ENCODE data around the gene CPZ.

Gene CPZ

DNA sequence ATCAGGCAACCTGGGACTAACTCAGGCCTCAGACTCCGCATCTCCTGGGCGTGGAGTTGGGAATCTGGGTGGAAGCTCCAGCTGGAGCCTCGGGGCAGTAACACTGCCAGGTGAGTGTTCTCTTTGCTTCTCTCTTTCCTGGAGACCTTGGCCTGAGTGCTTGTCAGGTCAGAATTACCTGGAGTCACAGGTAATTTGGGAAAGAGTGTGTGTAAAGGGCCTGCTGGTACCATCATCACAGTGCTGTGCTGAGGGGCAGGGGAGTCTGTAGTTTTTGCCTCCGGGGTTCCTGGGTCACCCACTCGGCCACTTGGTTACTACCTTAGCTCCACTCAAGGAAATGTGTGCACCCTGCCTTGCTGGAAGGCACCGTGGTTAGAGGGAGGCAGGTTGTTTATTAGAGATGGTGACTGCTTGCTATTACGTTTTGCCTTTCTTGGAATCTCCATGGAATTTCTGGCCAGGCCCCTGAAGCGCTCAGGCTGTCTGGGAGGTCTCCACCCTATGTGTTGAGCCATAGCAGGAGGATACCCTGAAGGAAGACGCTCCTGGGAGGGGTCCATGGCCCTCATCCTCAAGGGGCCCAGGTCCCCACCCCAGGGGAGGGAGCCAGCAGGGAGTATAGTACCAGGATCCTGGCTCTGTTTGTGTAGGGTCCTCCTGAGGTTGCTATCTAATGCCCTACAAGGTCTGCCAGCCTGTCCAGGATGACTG is 9.5 kb upstream of the CPZ start:
- H3K9me3 ChIP-seq (ENCODE audit: control insufficient read depth in 1 of 2, low read length in 2 of 2), result no peaks in the 10 kb centered on the region
- no peaks in the 10 kb centered on the region for H3K36me3 ChIP-seq (ENCODE audit: control insufficient read depth in 1 of 2, insufficient read depth in 2 of 2, low read length in 2 of 2)
- peaks cover 7% of the 10 kb centered on the region for H3K27me3 ChIP-seq (ENCODE audit: low read depth, low read length)
- H3K27ac ChIP-seq (ENCODE audit: low read length), result no peak overlapping the region
- no peak overlapping the region for H3K4me3 ChIP-seq (ENCODE audit: low read depth in 1 of 2, low read length in 2 of 2)
- H3K4me1 ChIP-seq (ENCODE audit: control insufficient read depth in 1 of 2, insufficient read depth in 2 of 2, low read length in 2 of 2), result no peaks in the 10 kb centered on the region

DNA sequence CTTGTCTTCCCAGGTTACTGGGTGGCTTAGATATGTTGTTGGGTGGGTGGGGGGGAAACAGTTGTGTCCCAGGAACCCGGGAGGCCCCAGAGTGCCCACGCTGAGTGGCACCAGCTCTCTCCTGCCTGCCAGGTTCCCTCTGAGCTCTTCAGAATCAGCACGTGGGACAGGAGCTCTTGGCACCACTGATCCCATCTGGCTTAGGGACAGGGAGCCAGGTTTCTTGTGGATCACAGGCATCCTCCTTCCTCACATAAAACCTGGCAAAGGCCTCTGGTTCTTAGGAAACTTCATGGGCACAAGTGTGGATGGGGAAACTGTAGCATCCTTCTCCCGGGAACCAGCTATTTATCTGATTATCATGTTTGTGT is 8.9 kb upstream of the CPZ start:
- no peaks in the 10 kb centered on the region for H3K9me3 ChIP-seq (ENCODE audit: control insufficient read depth in 1 of 2, low read length in 2 of 2)
- H3K4me3 ChIP-seq (ENCODE audit: low read depth in 1 of 2, low read length in 2 of 2), result no peak overlapping the region
- peaks cover 7% of the 10 kb centered on the region for H3K27me3 ChIP-seq (ENCODE audit: low read depth, low read length)

GRCh38 chr4:8585186-8585585 is 7.4 kb upstream of the CPZ start:
- H3K4me3 ChIP-seq (ENCODE audit: low read depth in 1 of 2, low read length in 2 of 2), result no peak overlapping the region
- no peaks in the 10 kb centered on the region for H3K4me1 ChIP-seq (ENCODE audit: control insufficient read depth in 1 of 2, insufficient read depth in 2 of 2, low read length in 2 of 2)
- H3K27me3 ChIP-seq (ENCODE audit: low read depth, low read length), result peaks cover 7% of the 10 kb centered on the region
- no peaks in the 10 kb centered on the region for H3K36me3 ChIP-seq (ENCODE audit: control insufficient read depth in 1 of 2, insufficient read depth in 2 of 2, low read length in 2 of 2)
- no peak overlapping the region for H3K27ac ChIP-seq (ENCODE audit: low read length)
- H3K9me3 ChIP-seq (ENCODE audit: control insufficient read depth in 1 of 2, low read length in 2 of 2), result no peaks in the 10 kb centered on the region

More for the DNA sequence above, 8.9 kb upstream of the CPZ start:
- H3K27ac ChIP-seq (ENCODE audit: low read length), result no peak overlapping the region
- H3K4me1 ChIP-seq (ENCODE audit: control insufficient read depth in 1 of 2, insufficient read depth in 2 of 2, low read length in 2 of 2), result no peaks in the 10 kb centered on the region
- H3K36me3 ChIP-seq (ENCODE audit: control insufficient read depth in 1 of 2, insufficient read depth in 2 of 2, low read length in 2 of 2), result no peaks in the 10 kb centered on the region

DNA sequence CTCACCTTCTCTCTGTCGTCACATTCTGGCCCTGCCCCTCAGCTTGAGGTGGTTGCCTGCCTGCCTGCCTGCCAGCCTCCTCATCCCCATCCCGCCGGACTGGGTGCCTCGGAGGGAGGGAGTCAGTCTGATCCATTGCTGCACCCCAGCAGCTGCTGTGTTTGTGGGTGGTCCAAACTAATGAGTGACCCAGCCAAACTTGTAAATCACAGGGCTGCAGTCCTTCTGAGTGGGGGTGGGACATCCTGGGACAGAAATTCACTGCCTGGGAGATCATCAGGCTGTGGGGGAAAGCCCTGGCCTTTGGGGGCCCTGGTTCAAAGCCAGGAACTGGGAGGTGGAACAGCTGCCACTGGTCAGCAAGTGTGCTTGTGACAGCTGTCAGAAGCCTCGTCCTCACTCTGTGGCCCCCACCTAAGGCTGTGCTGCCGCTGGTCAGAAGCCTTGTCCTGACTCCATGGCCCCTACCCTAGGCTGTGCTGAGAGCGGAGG is 6.8 kb upstream of the CPZ start:
- Histone ChIP-seq H3K4me1 (ENCODE audit: control insufficient read depth in 1 of 2, insufficient read depth in 2 of 2, low read length in 2 of 2) (no peaks in the 10 kb centered on the region), H3K9me3 (ENCODE audit: control insufficient read depth in 1 of 2, low read length in 2 of 2) (no peaks in the 10 kb centered on the region), H3K36me3 (ENCODE audit: control insufficient read depth in 1 of 2, insufficient read depth in 2 of 2, low read length in 2 of 2) (no peaks in the 10 kb centered on the region), H3K27ac (ENCODE audit: low read length) (no peak overlapping the region), H3K4me3 (ENCODE audit: low read depth in 1 of 2, low read length in 2 of 2) (no peak overlapping the region), H3K27me3 (ENCODE audit: low read depth, low read length) (peaks cover 7% of the 10 kb centered on the region)

DNA sequence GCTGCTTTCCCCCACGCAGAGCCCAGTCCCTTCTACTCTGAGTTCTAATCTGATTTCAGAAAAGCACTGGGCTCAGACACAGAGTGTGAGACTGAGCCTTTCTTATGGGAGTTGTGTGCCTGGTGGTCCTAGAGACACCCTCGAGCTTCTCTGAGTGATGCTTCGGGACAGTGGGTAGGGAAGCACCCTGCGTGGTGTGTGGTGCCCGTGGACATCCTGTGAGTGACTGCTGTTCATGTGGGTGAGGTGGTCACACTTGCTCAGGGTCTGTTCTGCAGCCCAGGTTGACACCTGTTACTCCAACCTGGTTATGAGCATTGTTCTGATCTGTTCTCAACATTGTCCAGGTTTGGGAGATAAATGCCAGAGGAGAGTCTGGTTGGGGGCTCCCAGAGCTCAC is 6.3 kb upstream of the CPZ start:
- no peak overlapping the region for H3K27ac ChIP-seq (ENCODE audit: low read length)
- H3K36me3 ChIP-seq (ENCODE audit: control insufficient read depth in 1 of 2, insufficient read depth in 2 of 2, low read length in 2 of 2), result no peaks in the 10 kb centered on the region
- H3K9me3 ChIP-seq (ENCODE audit: control insufficient read depth in 1 of 2, low read length in 2 of 2), result no peaks in the 10 kb centered on the region
- H3K4me1 ChIP-seq (ENCODE audit: control insufficient read depth in 1 of 2, insufficient read depth in 2 of 2, low read length in 2 of 2), result no peaks in the 10 kb centered on the region
- H3K27me3 ChIP-seq (ENCODE audit: low read depth, low read length), result peaks cover 7% of the 10 kb centered on the region
- no peak overlapping the region for H3K4me3 ChIP-seq (ENCODE audit: low read depth in 1 of 2, low read length in 2 of 2)

- Histone ChIP-seq H3K4me1 (ENCODE audit: control insufficient read depth in 1 of 2, insufficient read depth in 2 of 2, low read length in 2 of 2) (no peaks in the 10 kb centered on the region), H3K9me3 (ENCODE audit: control insufficient read depth in 1 of 2, low read length in 2 of 2) (no peaks in the 10 kb centered on the region), H3K27ac (ENCODE audit: low read length) (no peak overlapping the region), H3K4me3 (ENCODE audit: low read depth in 1 of 2, low read length in 2 of 2) (no peak overlapping the region), H3K36me3 (ENCODE audit: control insufficient read depth in 1 of 2, insufficient read depth in 2 of 2, low read length in 2 of 2) (no peaks in the 10 kb centered on the region), H3K27me3 (ENCODE audit: low read depth, low read length) (peaks cover 7% of the 10 kb centered on the region)
Measured at GRCh38 chr4:8586671-8587468, 5.7 kb upstream of the CPZ start.

DNA sequence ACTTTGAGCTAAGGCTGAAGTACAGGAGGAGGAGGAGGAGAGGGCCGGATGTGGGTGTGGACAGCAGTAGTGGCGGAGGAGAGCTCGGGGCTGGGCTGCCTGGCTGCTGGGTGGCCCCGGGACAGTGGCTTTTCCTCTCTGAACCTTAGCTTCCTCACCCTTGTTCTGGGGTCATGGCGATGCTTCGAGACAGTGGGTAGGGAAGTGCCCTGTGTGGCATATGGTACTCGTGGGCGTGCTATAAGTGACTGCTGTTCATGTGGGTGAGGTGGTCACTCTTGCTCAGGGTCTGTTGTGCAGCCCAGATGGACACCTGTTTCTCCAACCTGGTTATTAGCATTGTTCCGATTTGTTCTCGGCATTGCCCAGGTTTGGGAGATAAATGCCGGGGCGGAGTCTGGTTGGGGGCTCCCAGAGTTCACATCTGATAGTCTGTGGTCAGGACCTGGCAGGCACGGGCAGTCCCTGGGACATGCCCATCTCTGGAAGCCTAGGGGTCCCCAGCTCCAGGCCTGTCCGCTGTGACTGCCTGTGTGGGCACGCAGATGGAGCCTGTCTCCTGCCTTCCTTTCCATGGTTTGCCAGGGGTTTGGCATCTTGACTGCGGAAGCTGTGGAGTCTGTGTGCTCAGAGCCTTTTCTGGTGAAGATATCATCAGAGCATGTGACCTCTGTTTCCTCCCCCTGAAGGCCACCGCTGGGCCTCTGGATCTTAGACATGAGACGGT is 4.9 kb upstream of the CPZ start:
- Histone ChIP-seq H3K27ac (ENCODE audit: low read length) (no peak overlapping the region), H3K27me3 (ENCODE audit: low read depth, low read length) (peaks cover 7% of the 10 kb centered on the region), H3K36me3 (ENCODE audit: control insufficient read depth in 1 of 2, insufficient read depth in 2 of 2, low read length in 2 of 2) (no peaks in the 10 kb centered on the region), H3K4me1 (ENCODE audit: control insufficient read depth in 1 of 2, insufficient read depth in 2 of 2, low read length in 2 of 2) (peaks cover 0 to 4% of the 10 kb centered on the region in 2 donors), H3K9me3 (ENCODE audit: control insufficient read depth in 1 of 2, low read length in 2 of 2) (no peaks in the 10 kb centered on the region), H3K4me3 (ENCODE audit: low read depth in 1 of 2, low read length in 2 of 2) (no peak overlapping the region)

DNA sequence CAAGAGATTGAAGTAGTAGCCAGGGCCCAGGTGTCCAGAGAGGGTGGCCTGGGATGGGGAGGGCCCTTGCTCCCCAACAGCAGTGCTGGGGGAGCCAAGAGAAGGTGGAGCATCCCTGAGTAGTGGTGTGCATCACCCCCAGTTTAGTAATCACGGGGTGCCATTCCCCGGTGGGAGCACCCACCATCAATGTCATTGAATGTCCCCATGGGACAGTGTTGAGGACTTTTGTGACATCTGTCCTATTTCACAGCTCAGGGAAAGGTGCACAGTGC is 4.4 kb upstream of the CPZ start:
- no peaks in the 10 kb centered on the region for H3K9me3 ChIP-seq (ENCODE audit: control insufficient read depth in 1 of 2, low read length in 2 of 2)
- H3K27ac ChIP-seq (ENCODE audit: low read length), result no peak overlapping the region
- peaks cover 0 to 9% of the 10 kb centered on the region in 2 donors for H3K4me1 ChIP-seq (ENCODE audit: control insufficient read depth in 1 of 2, insufficient read depth in 2 of 2, low read length in 2 of 2)
- peaks cover 10% of the 10 kb centered on the region for H3K27me3 ChIP-seq (ENCODE audit: low read depth, low read length)
- no peak overlapping the region for H3K4me3 ChIP-seq (ENCODE audit: low read depth in 1 of 2, low read length in 2 of 2)
- no peaks in the 10 kb centered on the region for H3K36me3 ChIP-seq (ENCODE audit: control insufficient read depth in 1 of 2, insufficient read depth in 2 of 2, low read length in 2 of 2)

DNA sequence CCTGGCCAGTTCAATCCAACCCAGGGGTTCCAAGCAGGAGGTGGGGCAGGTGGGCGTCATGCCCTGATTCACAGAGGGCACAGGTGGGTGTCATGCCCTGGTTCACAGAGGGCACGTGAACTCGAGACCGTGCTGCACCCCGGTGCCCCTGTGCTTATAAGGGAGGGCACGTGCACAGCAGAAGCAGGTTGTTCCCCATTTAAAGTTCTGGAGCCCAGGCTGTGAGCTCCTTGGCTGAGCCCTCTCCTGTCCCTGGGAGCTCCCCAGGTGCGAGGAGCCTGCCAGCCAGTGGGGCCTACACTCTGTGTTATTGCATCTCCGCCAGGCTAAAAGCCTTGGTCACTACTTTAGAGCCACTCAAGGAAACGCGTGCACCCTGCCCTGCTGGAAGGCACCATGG is 3.2 kb upstream of the CPZ start:
- Histone ChIP-seq H3K27me3 (ENCODE audit: low read depth, low read length) (peaks cover 22% of the 10 kb centered on the region), H3K9me3 (ENCODE audit: control insufficient read depth in 1 of 2, low read length in 2 of 2) (no peaks in the 10 kb centered on the region), H3K4me1 (ENCODE audit: control insufficient read depth in 1 of 2, insufficient read depth in 2 of 2, low read length in 2 of 2) (peaks cover 0 to 12% of the 10 kb centered on the region in 2 donors), H3K27ac (ENCODE audit: low read length) (no peak overlapping the region), H3K36me3 (ENCODE audit: control insufficient read depth in 1 of 2, insufficient read depth in 2 of 2, low read length in 2 of 2) (no peaks in the 10 kb centered on the region), H3K4me3 (ENCODE audit: low read depth in 1 of 2, low read length in 2 of 2) (no peak overlapping the region)

- no peaks in the 10 kb centered on the region for H3K9me3 ChIP-seq (ENCODE audit: control insufficient read depth in 1 of 2, low read length in 2 of 2)
- no peaks in the 10 kb centered on the region for H3K36me3 ChIP-seq (ENCODE audit: control insufficient read depth in 1 of 2, insufficient read depth in 2 of 2, low read length in 2 of 2)
- H3K27ac ChIP-seq (ENCODE audit: low read length), result no peak overlapping the region
- peaks cover 23% of the 10 kb centered on the region for H3K27me3 ChIP-seq (ENCODE audit: low read depth, low read length)
- peaks cover 0 to 12% of the 10 kb centered on the region in 2 donors for H3K4me1 ChIP-seq (ENCODE audit: control insufficient read depth in 1 of 2, insufficient read depth in 2 of 2, low read length in 2 of 2)
- no peak overlapping the region for H3K4me3 ChIP-seq (ENCODE audit: low read depth in 1 of 2, low read length in 2 of 2)
Measured at GRCh38 chr4:8589823-8590545, 2.6 kb upstream of the CPZ start.

DNA sequence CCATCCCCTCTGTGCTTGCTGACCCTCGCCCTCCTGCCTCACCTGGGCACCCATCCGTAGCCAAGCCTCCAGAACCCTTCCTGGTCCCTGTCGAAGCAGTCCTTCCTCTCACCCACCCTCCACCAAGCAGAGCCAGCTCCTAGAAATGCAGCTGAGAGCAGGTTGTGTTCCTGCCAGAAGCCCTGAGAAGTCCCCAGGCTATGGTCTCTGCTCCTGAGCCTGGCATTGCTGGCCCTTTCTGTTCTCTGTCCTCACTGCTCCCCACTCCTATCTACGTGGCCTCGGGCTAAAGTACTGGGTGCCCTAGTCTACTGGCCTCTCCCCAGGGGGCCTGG is 2.1 kb upstream of the CPZ start:
- no peak overlapping the region for H3K27ac ChIP-seq (ENCODE audit: low read length)
- no peaks in the 10 kb centered on the region for H3K36me3 ChIP-seq (ENCODE audit: control insufficient read depth in 1 of 2, insufficient read depth in 2 of 2, low read length in 2 of 2)
- peaks cover 0 to 12% of the 10 kb centered on the region in 2 donors for H3K4me1 ChIP-seq (ENCODE audit: control insufficient read depth in 1 of 2, insufficient read depth in 2 of 2, low read length in 2 of 2)
- H3K27me3 ChIP-seq (ENCODE audit: low read depth, low read length), result peaks cover 23% of the 10 kb centered on the region
- no peaks in the 10 kb centered on the region for H3K9me3 ChIP-seq (ENCODE audit: control insufficient read depth in 1 of 2, low read length in 2 of 2)
- H3K4me3 ChIP-seq (ENCODE audit: low read depth in 1 of 2, low read length in 2 of 2), result no peak overlapping the region

Measured in muscle layer of duodenum (tissue), 2 donors.